ENCODE results near the gene NBPF12.
A peak's percentile ranks its signal among the peaks of the same experiment; 100 is the strongest.
"Not testable (repeated sequence)": the region's sequence is repeated elsewhere in the genome, so short reads cannot be mapped to it uniquely, and the experiment has no call there.

Gene NBPF12

GRCh38 chr1:146938242-146938902 lies at the start of gene NBPF12:
NBPF12 (plus strand) TSS chr1:146938324; CDS start chr1:146960144, 21,820 bp downstream.
- peak; percentile 72 for DNase-seq (ENCODE audit: low read depth, low spot score)

DNA sequence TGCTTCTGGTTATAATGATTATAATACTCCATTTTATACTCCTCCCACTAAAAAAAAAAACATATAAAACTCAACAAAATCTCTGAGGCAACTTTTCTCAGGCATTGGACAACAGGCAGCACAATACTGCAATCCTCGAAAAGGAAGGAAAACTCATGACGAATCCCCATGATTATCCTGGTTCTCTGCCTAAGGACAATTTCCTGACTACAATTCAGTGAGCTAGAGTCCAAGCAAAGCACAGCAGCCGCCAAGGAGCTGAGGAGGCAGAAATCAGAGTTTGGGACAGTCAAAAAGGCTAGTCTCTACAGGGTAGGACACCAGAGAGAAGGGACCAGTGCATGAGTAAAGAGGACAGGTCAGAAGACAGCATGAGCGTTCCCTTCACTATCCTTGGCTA lies 46.8 kb upstream of the NBPF12 start:
- DNase-seq (ENCODE audit: low read depth, low spot score), result not testable (repeated sequence)

DNA sequence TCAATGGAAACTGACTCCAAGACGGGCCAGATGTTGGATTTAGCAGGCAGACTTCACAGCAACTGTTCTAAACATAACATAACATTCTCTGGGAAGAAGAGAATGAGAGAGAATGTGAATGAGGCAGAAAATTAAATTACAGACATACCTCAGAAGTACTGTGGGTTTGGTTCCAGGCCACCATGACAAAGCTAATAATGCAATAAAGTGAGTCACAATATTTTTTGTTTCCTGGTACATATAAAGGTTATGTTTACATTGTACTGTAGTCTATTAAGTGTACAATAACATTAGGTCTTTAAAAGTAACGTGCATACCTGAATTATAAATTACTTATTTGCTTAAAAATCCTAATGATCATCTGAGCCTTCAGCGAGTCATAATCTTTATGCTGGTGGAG lies 45.8 kb upstream of the NBPF12 start:
- not testable (repeated sequence) for DNase-seq (ENCODE audit: low read depth, low spot score)

- not testable (repeated sequence) for DNase-seq (ENCODE audit: low read depth, low spot score)
Observed at GRCh38 chr1:146907565-146908261, 30.4 kb upstream of the NBPF12 start.

- not testable (repeated sequence) for DNase-seq (ENCODE audit: low read depth, low spot score)
Observed at GRCh38 chr1:146912975-146913374, 25.1 kb upstream of the NBPF12 start.

- DNase-seq (ENCODE audit: low read depth, low spot score), result not testable (repeated sequence)
Observed at GRCh38 chr1:146920811-146921210, 17.3 kb upstream of the NBPF12 start.

- DNase-seq (ENCODE audit: low read depth, low spot score), result not testable (repeated sequence)
Observed at GRCh38 chr1:146922614-146923013, 15.5 kb upstream of the NBPF12 start.

- not testable (repeated sequence) for DNase-seq (ENCODE audit: low read depth, low spot score)
Observed at GRCh38 chr1:146924106-146924505, 14.0 kb upstream of the NBPF12 start.

GRCh38 chr1:146926413-146926812 lies 11.7 kb upstream of the NBPF12 start:
- not testable (repeated sequence) for DNase-seq (ENCODE audit: low read depth, low spot score)

- DNase-seq (ENCODE audit: low read depth, low spot score), result not testable (repeated sequence)
Observed at GRCh38 chr1:146930225-146930624, 7.9 kb upstream of the NBPF12 start.

DNA sequence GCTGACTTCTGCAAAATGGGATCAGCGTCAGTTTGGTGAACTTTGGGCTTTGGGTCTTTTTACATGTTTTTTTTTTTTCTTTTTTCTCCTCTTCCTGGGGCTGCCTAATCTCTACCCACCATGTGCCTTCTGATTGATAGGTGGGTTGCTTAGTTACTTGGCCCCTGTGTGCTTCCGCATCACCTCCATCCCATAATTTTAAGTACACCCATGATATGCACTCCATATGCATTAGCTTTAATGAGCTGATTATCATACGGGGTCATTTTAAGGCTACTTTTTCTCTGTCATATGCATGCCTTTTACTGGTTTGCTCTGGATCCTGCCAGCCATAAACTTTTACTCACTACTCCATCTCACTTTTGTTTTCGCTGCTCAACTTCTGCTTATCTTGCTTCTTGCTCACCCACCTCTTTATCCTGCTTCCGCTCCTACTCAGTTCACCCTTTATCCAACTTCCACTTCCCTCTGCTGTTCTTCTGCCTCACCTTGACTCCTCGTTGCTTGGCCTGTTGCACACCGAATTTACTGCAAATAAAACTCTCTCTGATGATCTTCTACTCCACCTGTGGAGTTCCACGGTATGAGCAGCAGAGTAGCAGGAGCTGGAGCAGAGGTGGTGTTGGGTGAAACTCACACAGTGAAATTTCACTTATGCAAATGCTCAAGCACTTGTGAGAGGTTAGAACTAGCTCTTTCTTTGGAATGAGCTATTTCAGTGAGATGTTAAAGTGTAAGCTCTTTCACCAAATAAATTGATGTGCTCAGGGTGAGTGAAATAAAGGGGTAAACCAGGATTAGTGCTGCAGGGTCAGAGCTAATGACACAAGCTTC lies 3.5 kb upstream of the NBPF12 start:
- DNase-seq (ENCODE audit: low read depth, low spot score), result not testable (repeated sequence)

- not testable (repeated sequence) for DNase-seq (ENCODE audit: low read depth, low spot score)
Observed at GRCh38 chr1:146937462-146937861, 662 bp upstream of the NBPF12 start.

DNA sequence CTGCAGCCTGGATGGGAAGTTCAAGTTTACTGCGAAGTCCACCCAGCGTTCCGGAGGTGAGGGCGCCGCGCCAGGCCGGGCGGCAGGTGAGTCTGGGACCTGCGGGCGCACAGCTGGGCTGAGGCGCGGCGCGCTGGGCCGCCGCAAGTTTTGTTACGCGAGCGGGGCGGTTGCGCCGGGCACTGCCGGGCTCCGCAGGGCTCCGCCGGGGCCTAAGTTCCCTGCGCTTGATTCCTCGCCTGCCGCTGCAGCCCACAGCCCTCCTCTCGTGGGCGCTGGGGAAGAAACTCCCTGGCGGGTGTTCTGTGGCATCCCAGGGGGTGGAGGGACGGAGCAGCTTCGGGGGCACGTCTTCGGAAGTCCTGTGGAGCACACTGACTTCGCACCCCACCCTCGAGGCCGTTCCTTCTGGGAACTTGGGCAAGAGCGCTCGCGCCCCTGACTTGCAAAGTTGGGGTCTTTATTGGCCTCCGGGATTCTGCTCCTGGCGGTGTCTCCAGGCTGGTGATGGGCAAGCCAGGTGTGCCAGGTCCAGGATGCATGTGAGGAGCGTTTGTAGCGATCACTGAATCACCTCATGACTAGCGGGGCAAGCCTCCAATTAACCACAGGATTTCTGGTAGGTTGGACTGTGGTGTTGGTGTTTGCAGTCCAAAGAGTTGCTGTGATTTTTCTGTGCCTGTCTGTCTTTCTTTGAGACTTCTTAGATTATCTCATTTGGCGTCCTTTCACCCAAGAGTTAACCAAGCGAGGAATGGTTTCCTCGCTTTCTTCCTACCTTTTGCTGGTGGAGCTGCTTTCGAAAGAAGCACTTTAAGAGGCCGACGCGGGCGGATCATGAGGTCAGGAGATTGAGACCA lies 1.0 kb downstream of the NBPF12 start:
- not testable (repeated sequence) for DNase-seq (ENCODE audit: low read depth, low spot score)

GRCh38 chr1:146940293-146940692 lies 2.2 kb downstream of the NBPF12 start:
- DNase-seq (ENCODE audit: low read depth, low spot score), result not testable (repeated sequence)

DNA sequence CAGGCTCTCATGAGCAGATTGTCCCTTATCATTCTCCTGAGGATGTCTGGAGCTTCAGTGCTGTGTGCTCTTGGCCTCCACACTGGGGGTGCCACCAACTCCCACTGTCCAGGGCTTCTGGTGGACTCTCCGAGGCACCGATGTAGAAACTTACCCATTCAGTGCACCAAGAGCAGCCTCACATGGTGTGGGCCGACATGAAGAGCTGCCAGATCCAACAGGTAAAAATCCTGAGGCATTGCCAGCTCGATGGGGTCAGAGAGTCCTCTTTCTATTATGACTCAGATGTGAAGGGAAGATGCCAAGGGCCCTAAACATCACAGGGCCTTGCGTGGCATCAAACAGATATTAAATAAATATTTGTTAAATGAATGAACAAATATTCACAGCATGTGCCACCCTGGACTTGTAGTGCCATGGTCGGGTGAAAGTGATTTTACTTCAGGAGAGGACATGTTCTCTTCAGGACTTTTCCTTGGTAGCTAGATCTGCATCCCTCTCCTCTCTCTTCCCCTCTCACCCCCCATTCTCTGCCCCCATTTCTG lies 5.3 kb downstream of the NBPF12 start:
- not testable (repeated sequence) for DNase-seq (ENCODE audit: low read depth, low spot score)

DNA sequence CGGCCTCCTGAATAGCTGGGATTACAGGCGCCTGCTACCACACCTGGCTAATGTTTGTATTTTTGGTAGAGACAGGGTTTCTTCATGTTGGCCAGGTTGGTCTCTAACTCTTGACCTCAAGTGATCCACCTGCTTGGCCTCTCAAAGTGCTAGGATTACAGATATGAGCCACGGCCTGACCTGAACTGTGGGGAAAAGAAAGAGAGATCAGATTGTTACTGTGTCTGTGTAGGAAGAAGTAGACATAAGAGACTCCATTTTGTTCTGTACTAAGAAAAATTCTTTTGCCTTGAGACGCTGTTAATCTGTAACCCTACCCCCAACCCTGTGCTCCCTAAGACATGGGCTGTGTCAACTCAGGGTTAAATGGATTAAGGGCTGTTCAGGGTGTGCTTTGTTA lies 10.0 kb downstream of the NBPF12 start:
- not testable (repeated sequence) for DNase-seq (ENCODE audit: low read depth, low spot score)

DNA sequence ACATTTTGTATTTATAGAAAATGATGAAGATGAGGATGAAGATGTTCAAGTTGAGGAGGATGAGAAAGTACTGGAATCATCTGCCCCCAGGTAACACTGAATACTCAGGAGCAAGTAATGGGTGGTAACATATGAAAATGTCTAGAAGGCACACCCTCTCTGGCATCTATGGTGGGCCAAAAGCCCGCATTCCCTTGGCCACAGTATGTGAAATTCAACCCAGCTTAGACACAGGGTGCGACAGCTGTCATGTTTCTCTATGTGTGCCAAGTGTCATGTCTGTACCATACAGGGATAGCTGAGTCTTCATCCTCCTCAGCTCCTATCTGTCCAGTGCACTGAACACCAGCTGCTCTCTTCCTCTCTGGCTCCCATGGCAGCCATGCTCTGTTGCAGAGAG lies 26.2 kb downstream of the NBPF12 start:
- DNase-seq (ENCODE audit: low read depth, low spot score), result not testable (repeated sequence)

DNA sequence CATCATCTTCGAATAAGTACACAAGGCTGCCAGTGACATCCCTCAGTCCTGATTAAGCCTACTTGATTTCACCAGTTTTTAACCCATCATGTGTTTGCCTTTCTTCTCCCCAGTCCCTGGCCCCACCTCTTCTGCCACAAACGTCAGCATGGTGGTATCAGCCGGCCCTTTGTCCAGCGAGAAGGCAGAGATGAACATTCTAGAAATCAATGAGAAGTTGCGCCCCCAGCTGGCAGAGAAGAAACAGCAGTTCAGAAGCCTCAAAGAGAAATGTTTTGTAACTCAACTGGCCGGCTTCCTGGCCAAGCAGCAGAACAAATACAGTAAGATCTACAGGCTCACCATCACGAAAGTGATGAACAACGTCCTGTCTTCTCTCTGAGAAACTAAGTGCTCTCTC lies 28.2 kb downstream of the NBPF12 start:
- not testable (repeated sequence) for DNase-seq (ENCODE audit: low read depth, low spot score)

DNA sequence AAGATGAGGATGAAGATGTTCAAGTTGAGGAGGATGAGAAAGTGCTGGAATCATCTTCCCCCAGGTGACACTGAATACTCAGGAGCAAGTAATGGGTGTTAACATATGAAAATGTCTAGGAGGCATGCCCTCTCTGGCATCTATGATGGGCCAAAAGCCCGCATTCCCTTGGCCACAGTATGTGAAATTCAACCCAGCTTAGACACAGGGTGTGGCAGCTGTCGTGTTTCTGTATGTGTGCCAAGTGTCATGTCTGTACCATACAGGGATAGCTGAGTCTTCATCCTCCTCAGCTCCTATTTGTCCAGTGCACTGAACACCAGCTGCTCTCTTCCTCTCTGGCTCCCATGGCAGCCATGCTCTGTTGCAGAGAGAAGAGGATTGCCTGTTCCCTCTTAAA lies 32.5 kb downstream of the NBPF12 start:
- not testable (repeated sequence) for DNase-seq (ENCODE audit: low read depth, low spot score)

- DNase-seq (ENCODE audit: low read depth, low spot score), result not testable (repeated sequence)
Observed at GRCh38 chr1:146972681-146973080, 34.6 kb downstream of the NBPF12 start.

- not testable (repeated sequence) for DNase-seq (ENCODE audit: low read depth, low spot score)
Observed at GRCh38 chr1:146985855-146986254, 47.7 kb downstream of the NBPF12 start.

All from activated naive CD8-positive, alpha-beta T cell treated with anti-CD3 and anti-CD28 coated beads, Interleukin-2, amount 50 U/mL, for 16 hours (primary cell).